ENCODE results near the gene BMP2K.

Gene BMP2K

DNA sequence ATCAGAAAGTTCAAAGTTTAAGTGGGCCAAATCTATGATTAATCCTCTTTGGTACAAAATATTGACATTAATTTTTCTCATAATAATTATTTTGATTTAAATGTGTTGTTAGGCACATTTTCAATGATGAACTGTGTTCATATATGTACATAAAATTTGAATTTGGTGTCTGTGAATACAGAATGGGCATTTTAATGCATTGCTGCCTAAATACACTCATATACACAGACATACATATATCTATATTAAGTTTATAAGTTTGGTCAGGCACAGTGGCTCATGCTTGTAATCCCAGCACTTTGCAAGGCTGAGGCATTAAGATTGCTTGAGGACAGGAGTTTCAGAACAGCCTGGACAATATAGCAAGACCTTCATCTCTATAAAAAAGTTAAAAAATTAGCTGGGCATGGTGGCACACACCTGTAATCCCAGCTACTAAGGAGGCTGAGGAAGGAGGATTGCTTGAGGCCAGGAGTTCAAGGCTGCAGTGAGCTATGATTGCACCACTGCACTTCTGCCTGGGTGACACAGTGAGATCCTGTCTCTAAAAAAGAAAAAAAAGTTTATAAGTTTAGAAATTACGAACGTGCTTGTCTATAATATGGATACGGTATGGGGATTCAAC, 12.3 kb upstream of the BMP2K start:
- in situ Hi-C loops (cut with MboI; ENCODE audit: low sequenced_read_pairs): no loop called here

GRCh38 chr4:78764498-78764961, 11.6 kb upstream of the BMP2K start:
- in situ Hi-C loops (cut with MboI; ENCODE audit: low sequenced_read_pairs): no loop called here

- in situ Hi-C loops (cut with MboI; ENCODE audit: low sequenced_read_pairs): no loop called here
Measured at GRCh38 chr4:78765432-78766006, 10.6 kb upstream of the BMP2K start.

DNA sequence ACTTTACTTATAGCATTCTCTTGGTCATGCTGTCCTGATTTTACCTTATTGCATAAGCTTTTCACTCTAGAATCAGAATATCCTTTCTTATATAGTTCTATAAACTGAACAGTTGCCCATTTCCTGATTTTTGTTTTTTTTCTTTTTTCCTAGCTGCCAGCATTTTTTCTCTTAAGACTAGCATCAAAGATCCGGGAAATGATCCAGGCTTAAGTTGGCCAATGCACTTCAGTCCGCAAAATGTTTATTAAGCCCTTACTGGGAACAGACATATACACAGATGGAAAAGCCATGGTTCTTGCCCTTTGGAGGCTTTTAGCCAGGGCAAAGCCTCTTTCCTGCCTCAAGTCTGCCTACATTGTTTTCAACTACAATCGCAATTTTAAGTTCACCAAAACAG, 10.1 kb upstream of the BMP2K start:
- in situ Hi-C loops (cut with MboI; ENCODE audit: low sequenced_read_pairs): no loop called here

GRCh38 chr4:78766650-78767049, 9.5 kb upstream of the BMP2K start:
- in situ Hi-C loops (cut with MboI; ENCODE audit: low sequenced_read_pairs): no loop called here

DNA sequence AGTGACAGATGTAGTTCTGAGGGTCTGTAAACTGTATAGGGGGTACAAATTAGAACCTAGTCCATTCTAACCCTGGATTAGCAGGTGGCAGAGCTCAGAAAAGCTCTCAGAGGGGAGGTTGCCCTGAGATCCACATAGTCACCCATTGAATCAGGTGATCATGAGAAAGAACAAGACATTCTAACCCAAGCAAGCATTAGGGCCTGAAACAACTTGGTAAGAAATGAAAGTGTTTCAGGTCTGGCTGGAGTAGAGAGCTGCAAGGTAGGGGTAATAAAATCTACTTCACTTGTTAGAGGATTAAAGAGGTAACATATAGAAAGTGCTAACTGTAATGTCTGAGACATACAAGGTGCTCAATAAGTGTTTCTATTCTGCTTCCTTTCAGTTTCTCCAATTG, 8.8 kb upstream of the BMP2K start:
- in situ Hi-C loops (cut with MboI; ENCODE audit: low sequenced_read_pairs): no loop called here

- in situ Hi-C loops (cut with MboI; ENCODE audit: low sequenced_read_pairs): no loop called here
Measured at GRCh38 chr4:78768452-78769180, 7.5 kb upstream of the BMP2K start.

DNA sequence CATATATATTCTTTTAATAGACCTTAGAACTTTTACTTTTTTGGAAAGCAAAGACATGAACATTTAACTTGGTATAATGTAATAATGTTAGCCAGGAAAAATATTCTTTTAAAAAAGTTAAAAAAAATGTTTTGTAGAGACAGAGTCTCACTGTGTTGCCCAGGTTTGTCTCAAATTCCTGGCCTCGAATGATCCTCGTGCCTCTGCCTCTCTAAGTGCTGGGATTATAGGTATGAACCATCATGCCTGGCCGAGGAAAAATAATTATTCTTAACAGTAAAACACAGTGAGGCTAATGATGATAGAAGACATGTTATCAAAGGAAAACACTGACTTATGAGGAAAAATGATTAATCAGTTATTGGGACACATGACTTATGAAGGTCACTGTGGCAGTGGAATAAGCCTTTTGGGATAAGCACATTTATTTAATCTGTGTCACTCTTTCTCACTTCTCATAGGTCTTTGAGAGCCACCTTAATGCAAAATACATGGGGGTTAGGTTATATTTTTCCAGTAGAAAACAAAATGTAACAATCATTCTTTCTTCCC, 6.0 kb upstream of the BMP2K start:
- in situ Hi-C loops (cut with MboI; ENCODE audit: low sequenced_read_pairs): no loop called here

- in situ Hi-C loops (cut with MboI; ENCODE audit: low sequenced_read_pairs): no loop called here
Measured at GRCh38 chr4:78772526-78773091, 3.5 kb upstream of the BMP2K start.

GRCh38 chr4:78774417-78774816, 1.7 kb upstream of the BMP2K start:
- in situ Hi-C loops (cut with MboI; ENCODE audit: low sequenced_read_pairs): no loop called here

GRCh38 chr4:78775303-78776078, 659 bp upstream of the BMP2K start:
- in situ Hi-C loops (cut with MboI; ENCODE audit: low sequenced_read_pairs): no loop called here

DNA sequence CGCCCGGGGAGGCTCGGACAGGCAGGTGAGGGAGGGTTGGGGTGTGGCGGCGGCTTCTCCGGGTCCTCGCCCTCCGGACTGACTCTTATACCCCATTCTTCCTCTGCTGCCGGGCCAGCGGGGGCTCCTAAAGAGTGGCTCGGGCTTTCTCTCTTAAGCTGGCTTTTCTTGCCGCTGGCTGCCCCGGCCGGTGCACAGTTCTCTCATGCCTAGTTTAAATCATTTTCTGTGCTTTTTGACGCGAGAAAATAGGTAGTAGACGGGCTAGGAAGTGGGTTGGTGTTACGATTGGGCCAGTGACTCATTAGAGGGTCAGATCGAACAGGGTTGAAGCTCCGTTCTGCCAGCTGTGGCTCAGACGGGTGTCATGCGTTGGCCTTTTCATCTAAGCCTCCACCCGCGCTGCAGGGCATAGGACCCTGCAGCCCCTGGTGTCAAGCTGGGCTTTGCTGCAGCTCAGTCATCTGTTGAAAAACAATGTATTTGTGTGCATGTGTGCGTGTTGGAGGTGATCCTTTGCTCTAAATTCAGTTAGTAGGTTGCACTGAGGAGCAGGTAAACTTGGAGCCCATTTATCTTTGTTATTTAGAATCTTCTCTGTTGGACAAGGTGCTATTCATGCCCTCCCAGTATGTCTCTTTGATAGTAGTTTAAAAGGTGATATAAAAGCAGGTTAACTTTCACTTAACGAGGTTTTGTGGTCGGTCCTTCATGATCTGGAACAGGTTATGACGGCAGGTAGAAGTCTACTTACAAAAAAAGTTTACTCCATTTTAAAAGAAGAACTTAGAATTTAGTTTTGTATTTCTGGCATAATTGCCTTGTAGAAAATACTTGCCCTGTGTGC, 802 bp downstream of the BMP2K start:
- in situ Hi-C loops (cut with MboI; ENCODE audit: low sequenced_read_pairs): no loop called here

- in situ Hi-C loops (cut with MboI; ENCODE audit: low sequenced_read_pairs): no loop called here
Measured at GRCh38 chr4:78777576-78777940, 1.4 kb downstream of the BMP2K start.

DNA sequence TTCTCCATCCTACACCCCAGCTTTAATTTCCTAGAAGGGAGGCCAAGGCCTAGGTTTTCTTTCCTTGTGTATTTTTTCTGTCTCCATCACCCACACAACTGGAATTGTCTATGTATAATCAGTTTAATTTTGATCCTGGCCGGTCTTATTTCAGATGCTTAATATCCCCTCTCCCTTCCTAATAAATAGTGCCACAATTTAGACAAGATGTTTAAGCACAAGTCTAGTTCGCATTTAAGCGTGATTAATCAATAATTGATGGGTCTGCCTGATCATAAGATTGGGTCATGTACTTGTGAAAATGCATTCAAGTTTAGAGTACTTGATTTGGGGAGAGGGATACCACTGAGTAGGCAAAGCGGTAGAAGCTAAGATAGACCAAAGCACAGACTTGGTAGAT, 2.4 kb downstream of the BMP2K start:
- in situ Hi-C loops (cut with MboI; ENCODE audit: low sequenced_read_pairs): no loop called here

DNA sequence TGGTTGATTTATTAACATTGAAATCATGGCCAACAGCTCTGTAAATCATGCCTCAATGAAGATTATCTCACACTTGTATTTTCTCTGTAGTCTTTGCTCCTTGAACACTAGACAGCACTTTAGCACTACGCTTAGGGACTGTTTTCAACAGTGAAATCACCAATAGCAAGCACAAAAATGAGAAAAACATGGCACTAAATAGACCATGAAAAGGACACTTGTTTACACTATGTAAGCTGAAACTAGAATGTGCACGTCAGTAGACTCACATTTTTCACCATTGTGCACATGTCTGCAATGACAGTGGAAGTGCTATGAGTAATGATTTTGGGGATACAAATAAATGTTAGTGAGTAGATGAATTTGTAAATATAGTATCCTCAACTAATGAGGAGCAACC, 3.1 kb downstream of the BMP2K start:
- in situ Hi-C loops (cut with MboI; ENCODE audit: low sequenced_read_pairs): no loop called here

DNA sequence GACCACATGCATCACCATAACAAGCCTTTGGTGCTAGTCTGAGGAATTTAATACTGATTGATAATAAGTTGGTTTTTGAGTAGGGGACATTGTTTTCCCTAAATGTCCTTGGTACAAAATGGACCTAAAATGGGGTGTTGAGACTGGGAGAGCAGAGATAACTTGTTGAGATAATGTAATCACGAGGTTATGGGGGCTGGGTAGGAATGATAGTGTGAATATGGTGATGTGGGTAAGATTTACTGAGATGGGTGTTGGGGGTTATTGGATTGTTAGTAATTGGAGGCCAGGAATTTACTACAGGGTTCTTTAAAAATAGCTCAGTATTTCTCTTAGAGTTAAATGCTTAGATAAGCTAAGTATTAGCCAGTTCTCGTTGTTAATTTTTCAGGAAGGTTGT, 3.9 kb downstream of the BMP2K start:
- in situ Hi-C loops (cut with MboI; ENCODE audit: low sequenced_read_pairs): no loop called here

GRCh38 chr4:78781139-78781538, 5.0 kb downstream of the BMP2K start:
- in situ Hi-C loops (cut with MboI; ENCODE audit: low sequenced_read_pairs): no loop called here

DNA sequence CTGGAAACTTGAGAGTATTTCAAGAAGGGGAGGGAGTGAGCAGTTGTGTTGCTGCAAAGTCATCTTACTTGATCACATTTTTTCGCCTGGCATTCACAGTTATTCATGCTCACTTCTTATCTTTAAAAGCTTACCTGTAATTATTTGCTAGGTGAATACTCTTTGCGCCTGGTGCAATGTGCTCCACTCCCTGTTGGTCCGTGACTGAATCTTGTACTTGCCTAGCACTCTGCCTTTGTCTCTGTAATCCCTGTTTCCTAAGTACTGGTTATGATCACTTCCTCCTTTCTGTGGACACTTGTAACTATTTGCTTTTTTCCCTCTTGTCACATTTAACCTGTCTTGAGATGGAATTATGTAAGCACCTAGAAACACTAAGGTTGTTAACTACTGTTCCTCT, 5.8 kb downstream of the BMP2K start:
- in situ Hi-C loops (cut with MboI; ENCODE audit: low sequenced_read_pairs): no loop called here

DNA sequence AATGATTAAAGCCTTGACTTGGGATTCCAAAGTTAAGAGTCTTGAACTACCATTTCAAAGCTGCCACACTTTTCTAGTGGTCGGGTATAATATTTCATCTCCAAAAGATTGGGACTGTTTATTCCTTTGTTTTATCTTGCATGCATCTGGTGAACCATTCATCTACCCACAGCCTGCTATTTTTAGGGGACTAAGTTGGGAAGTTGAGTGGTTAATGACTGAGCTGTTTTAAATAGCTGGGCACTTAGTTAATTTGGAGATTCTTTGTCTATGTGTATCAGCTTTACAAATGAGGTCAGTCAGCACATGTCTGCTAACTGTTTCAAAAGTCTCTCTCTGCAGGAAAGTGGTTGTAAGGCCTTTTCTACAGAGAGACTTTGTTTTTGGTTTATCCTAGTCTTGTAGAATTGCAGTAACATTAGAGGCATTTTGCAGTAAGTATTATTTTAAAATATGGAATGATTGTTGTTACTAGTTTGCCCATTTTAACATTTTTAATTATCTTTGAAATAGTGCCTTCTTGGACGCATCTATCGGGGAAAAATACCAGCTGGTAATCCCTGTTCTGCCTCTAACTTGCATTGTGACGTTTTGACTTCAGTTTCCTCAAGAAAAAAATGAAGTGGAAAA, 8.2 kb downstream of the BMP2K start:
- in situ Hi-C loops (cut with MboI; ENCODE audit: low sequenced_read_pairs): no loop called here

Measured in HL-60/S4 treated with phorbol 12-myristate 13-acetate at 8.2 ng/mL for 4 days and 3 days (cell line).